HG02885 (cell line): ENCODE results near the gene ZGPAT.

Experiments used
- ATAC-seq: cut with Tn5 transposase; IDR thresholded peaks from one replicate; pipeline ENCODE4 v1.9.1; 2021; ENCODE audit warnings: mild to moderate bottlenecking; ENCODE audit not compliant: unreplicated experiment, poor library complexity

Gene ZGPAT

DNA sequence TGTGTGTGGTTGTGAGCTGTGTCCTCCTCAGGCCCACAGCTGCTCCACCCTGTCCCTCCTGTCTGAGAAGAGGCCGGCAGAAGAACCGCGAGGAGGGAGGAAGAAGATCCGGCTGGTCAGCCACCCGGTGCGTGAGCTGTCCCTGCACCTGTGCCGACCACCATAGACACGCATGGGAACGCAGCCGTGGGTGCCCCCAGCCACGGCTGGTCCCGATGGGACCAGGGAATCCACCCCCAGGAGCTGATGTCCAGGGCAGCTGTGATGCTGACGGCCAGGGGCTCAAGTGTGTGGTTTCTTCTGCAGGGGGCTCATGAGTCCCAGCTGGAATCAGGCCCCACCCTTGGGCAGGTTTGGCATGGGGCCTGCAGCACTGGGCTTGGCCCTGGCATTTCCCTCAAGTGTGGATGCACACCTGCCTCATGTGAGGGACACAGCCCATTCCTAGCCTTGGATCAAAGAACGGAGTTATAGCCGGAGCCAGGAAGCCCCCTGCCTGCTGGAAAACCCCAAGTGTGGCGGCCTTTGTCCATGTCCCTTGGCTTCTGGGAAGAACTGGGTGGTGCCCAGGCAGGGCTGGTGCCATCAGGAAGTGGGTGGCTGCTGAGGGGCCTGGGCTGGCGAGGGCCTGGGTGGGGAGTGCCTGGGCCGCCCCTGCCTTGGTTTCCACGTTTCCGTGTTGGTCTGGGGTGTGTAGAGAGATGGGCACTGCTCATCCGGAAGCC is 16.0 kb upstream of the ZGPAT start:
- no peak for ATAC-seq

DNA sequence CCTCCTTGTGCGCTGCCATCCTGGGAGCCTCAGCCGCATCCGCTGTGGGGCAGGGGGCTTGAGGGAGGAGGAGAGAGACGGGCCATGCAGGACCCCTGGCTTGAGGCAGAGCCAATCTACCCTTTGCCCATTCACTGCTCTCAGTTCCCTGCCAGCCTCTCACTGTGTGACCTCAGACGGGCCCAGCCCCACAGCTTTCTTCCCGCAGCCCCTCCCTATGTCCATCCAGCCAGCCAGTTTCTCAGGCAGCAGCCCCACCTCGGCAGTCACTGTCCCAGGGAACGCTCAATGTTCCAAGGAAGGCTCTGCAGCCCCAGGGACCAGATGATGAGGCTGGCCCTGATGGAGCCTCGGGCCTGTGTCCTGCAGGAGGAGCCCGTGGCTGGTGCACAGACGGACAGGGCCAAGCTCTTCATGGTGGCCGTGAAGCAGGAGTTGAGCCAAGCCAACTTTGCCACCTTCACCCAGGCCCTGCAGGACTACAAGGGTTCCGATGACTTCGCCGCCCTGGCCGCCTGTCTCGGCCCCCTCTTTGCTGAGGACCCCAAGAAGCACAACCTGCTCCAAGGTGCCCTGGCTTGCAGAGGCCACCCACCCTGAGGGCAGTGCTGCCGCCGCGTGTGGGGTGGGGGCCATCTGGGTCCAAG is 15.3 kb upstream of the ZGPAT start:
- ATAC-seq, result no peak

DNA sequence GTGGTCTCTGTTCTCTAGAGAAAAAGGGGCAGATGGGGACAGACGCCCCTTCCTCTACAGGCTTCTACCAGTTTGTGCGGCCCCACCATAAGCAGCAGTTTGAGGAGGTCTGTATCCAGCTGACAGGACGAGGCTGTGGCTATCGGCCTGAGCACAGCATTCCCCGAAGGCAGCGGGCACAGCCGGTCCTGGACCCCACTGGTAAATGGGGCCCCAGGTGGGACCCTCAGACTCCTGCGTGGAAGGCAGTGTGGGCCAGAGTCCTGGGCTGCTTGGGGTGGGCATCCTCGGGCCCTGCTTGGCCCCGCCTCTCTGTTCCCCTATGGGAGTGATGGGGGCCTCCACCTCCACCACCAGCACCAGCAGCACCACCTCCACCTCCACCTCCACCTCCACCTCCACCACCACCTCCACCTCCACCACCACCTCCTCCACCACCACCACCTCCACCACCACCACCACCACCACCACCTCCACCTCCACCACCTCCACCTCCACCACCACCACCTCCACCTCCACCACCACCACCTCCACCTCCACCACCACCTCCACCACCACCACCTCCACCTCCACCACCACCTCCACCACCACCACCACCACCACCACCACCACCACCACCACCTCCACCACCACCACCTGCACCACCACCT is 14.6 kb upstream of the ZGPAT start:
- ATAC-seq, result no peak

DNA sequence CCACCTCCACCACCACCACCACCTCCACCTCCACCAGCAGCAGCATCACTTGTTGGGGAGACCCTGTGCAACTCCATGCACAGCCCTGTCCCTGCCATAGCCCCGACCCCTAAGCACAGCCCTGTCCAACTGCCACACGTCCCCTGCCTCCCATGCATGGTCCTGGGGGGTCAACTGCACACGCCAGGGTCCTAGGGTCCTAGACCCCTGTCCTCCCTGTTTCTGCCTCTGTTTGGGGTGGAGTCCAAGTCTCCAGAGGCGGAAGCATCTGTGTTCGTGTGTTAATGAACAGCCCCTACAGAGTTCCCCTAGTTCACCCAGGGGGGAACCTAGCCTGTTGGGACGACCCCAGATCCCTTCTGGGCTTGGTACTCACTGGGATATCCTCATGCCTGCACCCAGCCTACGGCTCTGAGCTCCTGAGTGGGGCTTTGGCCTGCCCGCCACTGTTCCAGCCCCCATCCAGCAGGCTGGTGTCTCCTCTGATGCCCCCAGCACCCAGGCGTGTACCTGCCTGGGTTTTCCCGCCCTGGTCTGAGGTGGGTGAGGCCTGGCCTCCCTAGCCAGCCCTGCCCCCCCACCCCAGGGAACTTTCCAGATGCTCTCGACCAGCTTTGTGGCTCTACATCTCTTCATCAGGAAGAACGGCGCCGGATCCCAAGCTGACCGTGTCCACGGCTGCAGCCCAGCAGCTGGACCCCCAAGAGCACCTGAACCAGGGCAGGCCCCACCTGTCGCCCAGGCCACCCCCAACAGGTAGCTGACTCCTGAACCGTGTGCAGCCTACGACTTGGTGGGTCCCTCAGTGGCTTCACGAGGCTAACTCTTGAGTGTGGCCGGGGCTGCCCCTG is 13.9 kb upstream of the ZGPAT start:
- no peak for ATAC-seq

DNA sequence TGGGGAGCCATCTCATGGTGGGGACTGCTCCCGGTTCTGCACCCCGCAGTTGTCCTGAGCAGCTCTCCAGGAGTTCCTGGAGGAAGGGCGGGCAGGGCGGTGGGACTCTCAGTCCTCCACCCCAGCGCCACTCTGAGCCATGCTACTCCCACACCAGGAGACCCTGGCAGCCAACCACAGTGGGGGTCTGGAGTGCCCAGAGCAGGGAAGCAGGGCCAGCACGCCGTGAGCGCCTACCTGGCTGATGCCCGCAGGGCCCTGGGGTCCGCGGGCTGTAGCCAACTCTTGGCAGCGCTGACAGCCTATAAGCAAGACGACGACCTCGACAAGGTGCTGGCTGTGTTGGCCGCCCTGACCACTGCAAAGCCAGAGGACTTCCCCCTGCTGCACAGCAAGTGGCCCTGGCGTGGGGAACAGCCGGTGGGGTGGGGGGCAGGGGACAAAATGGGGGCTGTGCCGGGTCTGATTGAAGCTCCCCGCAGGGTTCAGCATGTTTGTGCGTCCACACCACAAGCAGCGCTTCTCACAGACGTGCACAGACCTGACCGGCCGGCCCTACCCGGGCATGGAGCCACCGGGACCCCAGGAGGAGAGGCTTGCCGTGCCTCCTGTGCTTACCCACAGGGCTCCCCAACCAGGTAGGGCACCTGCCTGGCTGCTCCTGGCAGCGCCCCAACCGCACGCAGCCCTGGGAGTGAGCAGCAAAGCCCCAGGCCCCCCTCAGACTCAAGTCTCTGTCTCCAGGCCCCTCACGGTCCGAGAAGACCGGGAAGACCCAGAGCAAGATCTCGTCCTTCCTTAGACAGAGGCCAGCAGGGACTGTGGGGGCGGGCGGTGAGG is 13.0 kb upstream of the ZGPAT start:
- ATAC-seq, result no peak

DNA sequence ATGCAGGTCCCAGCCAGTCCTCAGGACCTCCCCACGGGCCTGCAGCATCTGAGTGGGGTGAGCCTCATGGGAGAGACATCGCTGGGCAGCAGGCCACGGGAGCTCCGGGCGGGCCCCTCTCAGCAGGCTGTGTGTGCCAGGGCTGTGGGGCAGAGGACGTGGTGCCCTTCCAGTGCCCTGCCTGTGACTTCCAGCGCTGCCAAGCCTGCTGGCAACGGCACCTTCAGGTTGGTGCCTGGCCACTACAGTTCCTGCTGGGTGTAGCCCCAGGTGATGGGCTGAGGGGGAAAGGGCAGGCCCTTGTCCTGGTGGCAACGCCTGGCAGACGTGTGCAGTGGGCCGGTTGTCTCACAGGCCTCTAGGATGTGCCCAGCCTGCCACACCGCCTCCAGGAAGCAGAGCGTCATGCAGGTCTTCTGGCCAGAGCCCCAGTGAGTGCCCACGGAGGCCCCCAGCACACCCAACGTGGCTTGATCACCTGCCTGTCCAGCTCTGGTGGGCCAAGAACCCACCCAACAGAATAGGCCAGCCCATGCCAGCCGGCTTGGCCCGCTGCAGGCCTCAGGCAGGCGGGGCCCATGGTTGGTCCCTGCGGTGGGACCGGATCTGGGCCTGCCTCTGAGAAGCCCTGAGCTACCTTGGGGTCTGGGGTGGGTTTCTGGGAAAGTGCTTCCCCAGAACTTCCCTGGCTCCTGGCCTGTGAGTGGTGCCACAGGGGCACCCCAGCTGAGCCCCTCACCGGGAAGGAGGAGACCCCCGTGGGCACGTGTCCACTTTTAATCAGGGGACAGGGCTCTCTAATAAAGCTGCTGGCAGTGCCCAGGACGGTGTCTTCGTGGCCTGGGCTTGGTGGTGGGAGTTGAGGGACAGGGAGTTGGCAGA is 12.2 kb upstream of the ZGPAT start:
- ATAC-seq, result no peak

DNA sequence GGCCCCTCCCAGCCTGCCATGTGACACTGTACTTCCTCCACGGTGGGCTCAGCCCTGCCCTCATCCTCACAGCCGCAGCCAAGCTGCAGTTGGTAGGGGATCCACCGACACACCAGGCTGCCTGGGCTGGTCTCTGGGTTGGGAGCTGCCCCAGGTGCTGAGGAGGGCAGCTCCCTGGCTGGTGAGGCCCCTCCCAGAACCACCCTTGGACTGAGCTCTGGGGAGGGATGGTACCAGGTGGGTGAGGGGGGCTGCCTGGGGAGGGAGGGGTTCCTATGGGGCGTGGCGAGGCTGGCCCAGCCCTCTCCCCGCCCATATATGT is 11.6 kb upstream of the ZGPAT start:
- ATAC-seq, result no peak

DNA sequence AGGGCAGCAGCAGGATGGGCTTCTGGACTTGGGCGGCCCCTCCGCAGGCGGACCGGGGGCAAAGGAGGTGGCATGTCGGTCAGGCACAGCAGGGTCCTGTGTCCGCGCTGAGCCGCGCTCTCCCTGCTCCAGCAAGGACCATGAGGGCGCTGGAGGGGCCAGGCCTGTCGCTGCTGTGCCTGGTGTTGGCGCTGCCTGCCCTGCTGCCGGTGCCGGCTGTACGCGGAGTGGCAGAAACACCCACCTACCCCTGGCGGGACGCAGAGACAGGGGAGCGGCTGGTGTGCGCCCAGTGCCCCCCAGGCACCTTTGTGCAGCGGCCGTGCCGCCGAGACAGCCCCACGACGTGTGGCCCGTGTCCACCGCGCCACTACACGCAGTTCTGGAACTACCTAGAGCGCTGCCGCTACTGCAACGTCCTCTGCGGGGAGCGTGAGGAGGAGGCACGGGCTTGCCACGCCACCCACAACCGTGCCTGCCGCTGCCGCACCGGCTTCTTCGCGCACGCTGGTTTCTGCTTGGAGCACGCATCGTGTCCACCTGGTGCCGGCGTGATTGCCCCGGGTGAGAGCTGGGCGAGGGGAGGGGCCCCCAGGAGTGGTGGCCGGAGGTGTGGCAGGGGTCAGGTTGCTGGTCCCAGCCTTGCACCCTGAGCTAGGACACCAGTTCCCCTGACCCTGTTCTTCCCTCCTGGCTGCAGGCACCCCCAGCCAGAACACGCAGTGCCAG is 11.0 kb upstream of the ZGPAT start, which contains the start of gene TNFRSF6B:
Gene TNFRSF6B (plus strand): TSS at position 25 of the 729 bp plus-strand sequence. CDS start 116 bp downstream, at position 141.
- ATAC-seq, result no peak

DNA sequence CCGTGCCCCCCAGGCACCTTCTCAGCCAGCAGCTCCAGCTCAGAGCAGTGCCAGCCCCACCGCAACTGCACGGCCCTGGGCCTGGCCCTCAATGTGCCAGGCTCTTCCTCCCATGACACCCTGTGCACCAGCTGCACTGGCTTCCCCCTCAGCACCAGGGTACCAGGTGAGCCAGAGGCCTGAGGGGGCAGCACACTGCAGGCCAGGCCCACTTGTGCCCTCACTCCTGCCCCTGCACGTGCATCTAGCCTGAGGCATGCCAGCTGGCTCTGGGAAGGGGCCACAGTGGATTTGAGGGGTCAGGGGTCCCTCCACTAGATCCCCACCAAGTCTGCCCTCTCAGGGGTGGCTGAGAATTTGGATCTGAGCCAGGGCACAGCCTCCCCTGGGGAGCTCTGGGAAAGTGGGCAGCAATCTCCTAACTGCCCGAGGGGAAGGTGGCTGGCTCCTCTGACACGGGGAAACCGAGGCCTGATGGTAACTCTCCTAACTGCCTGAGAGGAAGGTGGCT is 10.4 kb upstream of the ZGPAT start:
- no peak for ATAC-seq

DNA sequence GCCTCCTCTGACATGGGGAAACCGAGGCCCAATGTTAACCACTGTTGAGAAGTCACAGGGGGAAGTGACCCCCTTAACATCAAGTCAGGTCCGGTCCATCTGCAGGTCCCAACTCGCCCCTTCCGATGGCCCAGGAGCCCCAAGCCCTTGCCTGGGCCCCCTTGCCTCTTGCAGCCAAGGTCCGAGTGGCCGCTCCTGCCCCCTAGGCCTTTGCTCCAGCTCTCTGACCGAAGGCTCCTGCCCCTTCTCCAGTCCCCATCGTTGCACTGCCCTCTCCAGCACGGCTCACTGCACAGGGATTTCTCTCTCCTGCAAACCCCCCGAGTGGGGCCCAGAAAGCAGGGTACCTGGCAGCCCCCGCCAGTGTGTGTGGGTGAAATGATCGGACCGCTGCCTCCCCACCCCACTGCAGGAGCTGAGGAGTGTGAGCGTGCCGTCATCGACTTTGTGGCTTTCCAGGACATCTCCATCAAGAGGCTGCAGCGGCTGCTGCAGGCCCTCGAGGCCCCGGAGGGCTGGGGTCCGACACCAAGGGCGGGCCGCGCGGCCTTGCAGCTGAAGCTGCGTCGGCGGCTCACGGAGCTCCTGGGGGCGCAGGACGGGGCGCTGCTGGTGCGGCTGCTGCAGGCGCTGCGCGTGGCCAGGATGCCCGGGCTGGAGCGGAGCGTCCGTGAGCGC is 9.8 kb upstream of the ZGPAT start:
- ATAC-seq, result no peak

DNA sequence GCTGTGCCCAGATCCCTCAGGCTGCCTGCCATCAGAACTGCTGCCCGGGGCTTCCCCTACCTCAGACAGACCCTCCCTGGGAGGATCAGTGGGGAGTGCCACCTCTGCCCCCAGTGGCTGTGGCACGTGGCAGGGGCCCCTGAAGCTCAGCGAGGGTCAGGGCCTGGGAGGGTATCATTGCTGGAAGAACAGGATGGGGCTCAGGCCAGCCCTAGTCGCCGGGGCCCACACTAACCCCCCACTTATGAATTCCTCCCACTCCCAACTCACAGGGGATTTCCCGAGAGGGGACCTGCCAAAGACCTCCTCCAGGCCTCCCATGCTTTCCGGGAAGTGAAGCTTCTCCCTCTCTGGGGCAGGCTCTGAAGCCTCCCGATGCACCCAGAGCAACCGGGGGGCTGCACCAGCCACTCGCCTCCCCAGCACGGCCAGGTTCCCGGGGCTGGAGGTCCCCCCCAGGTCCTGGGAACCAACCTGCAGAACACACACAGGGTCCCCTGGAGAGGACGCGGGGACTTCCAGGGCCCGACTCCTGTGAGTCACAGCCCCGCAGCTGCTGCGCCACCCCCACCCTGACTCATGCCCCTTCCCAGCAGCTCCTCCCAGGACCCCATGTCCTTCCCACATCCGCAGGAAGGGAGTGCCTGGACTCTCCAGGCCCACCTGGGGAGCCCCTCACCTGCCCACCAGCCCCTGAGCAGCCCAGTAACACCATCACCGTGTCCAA is 8.9 kb upstream of the ZGPAT start:
- ATAC-seq, result no peak

DNA sequence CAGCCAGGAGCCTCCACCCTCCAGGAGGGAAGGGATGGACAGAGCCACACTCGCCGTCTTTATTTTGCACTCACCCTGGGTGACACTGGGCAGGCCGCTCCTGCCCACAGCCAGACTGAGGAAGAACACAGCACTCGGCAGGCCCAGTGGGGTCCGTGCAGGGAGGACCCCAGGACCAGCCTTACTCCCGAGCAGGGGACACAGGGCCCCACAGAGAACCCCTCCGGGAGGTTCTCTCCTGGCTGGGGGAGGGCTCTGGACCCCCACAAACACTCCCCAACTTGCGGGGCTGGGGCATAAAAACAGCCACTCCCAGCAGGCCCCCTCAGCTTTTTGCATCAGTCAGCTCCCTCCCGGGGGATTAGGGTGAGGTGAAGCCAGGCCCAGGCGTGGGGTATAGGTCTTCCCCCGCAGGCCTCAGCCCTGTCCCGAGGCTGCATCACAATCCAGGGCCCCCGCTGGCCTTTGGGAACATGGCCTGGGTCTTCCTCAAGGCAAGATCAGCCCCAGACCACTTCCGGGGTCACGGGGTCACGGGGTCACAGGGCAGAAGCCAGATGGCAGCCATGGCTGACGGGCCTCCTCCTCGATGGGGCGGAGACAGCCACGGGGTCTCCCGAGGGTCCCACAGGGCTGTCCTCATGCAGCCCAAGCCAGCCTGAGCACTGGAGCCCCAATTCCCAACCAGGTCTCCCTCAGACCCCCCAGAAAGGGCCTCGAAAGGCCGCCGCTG is 8.2 kb upstream of the ZGPAT start:
- ATAC-seq, result no peak

DNA sequence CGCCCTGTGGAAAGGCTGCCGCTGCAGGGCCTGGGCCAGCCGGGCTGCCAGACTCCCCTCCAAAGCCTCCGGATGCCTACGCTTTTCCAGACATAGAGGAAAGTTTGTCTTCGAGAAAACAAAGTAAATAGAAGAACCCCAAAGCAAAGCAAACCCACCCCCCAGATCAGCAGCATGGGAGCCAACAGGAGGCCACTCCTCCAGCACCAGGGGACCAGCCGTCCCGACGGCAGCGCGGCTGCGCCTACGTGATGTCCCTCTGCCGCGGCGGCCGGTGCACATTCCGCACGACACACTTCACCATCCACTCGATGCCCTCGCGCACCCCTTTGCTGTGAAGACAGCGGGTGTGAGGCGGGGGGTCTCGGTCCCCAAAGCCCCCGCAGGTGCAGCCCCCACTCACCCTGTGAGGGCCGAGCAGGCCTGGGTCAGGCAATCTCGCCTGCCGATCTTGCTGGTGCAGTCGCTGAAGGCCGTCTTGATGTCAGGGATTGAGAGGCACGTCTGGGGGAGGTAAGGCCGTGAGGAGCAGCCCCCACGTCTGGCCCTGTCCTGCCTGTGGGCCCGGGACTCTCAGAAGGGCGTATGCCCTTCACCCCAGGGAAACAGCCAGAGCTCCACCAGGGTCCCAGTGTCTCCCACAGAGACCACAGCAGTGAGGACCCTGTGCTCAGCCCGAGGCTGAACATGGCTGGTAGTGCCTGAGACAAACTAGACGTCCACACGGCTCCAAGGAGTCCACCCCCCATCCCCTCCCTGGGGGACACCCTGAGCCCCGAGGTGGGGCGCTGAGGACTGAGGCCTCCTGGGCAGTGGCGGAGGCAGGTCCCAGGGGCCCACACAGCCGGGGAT is 7.4 kb upstream of the ZGPAT start:
- no peak for ATAC-seq

DNA sequence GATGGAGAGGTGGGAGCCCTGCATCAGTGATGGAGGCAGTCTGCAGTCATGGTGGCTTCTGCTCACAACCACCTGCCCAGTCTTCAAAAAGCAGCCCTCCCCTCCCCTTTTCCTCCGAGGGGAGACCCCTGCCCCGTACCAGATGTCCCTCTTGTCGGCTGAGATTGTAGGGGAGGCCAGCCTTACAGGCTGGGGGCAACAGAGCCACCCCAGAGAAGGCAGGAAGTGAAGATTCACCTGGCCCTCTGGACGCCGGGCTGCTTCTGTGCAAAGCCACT is 6.8 kb upstream of the ZGPAT start:
- no peak for ATAC-seq

DNA sequence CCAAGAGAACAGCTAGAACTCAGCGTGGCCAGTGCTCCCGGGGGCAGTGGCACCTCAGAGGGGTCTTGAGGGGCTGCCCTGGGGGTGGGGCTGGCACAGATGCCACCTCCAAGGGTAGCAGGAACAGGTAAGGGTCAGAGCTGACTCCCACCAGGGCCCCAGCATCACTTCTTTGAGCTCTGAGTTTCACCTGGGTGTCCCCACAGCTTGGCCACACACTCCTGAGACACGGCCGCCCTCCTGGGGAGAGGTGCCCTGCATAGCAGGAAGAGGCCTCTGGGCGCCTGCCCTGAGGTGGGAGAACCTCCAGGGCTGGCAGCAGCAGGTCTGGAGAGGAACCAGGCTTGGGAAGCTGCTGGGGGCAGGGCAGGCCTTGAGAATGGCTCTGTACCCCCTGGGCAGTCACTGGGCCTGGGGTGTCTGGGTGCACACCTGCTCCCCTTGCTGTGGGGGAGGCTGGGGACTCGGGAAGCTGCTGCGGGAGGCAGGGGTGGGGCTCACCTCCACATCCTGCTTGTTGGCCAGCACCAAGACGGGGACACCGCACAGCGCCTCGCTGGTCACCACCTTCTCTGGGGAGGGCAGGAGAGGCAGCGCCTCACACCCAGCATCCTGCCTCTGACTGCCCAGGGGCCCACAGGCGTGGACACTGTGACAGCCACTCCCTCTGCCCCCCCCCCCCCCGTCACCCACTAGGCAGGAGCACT is 6.4 kb upstream of the ZGPAT start:
- ATAC-seq, result no peak
